Endometrial microvascular endothelial cells (primary cell): ENCODE measurements around the gene TMEM171. TPM values are rescaled to one million over a fixed set of nuclear protein-coding genes. Genes with fewer than 3 reads are reported as not detected.

Experiments
- in situ Hi-C: cut with HindIII; loops from 2 replicates; pipeline ENCODE4 v1.10.0; 2017; ENCODE audit warnings: low sequenced_read_pairs, low pct_unique_long_range_greater_than_20kb; ENCODE audit errors: inconsistent ontology term
- total RNA-seq: library from RNA; depleted of rRNA; stranded (reverse); fragments of >200 nt; gene quantifications from one replicate; pipeline ENCODE4 v1.2.3, GENCODE V29; 2015; ENCODE audit errors: inconsistent ontology term

Gene TMEM171
- total RNA-seq = 11.8 TPM

GRCh38 chr5:73120222-73121118 is at the start of gene TMEM171:
TMEM171 (plus strand) TSS chr5:73120575; CDS start chr5:73123374, 2,799 bp downstream.
- in situ Hi-C loops = no loop called here

GRCh38 chr5:73081093-73081492 is 39.3 kb upstream of the TMEM171 start:
- in situ Hi-C loops = loop anchor here (25.0 kb wide), 2 partner anchors 106 to 381 kb away; no protein-coding TSS in a partner anchor

- in situ Hi-C loops = loop anchor here (25.0 kb wide), 2 partner anchors 99 to 374 kb away; no protein-coding TSS in a partner anchor
Observed at GRCh38 chr5:73088026-73088425, 32.3 kb upstream of the TMEM171 start.

- in situ Hi-C loops = loop anchor here (25.0 kb wide), 2 partner anchors 93 to 368 kb away; no protein-coding TSS in a partner anchor
Observed at GRCh38 chr5:73093943-73094342, 26.4 kb upstream of the TMEM171 start.

GRCh38 chr5:73094415-73094814 is 26.0 kb upstream of the TMEM171 start:
- in situ Hi-C loops = loop anchor here (25.0 kb wide), 2 partner anchors 93 to 368 kb away; no protein-coding TSS in a partner anchor

GRCh38 chr5:73095564-73096238 is 24.7 kb upstream of the TMEM171 start:
- in situ Hi-C loops = loop anchor here (25.0 kb wide), 2 partner anchors 92 to 367 kb away; no protein-coding TSS in a partner anchor

GRCh38 chr5:73096239-73096575 is 24.2 kb upstream of the TMEM171 start:
- in situ Hi-C loops = loop anchor here (25.0 kb wide), 2 partner anchors 91 to 366 kb away; no protein-coding TSS in a partner anchor

GRCh38 chr5:73097740-73098139 is 22.6 kb upstream of the TMEM171 start:
- in situ Hi-C loops = loop anchor here (25.0 kb wide), 2 partner anchors 90 to 365 kb away; no protein-coding TSS in a partner anchor

- in situ Hi-C loops = no loop called here
Observed at GRCh38 chr5:73100109-73100508, 20.3 kb upstream of the TMEM171 start.

GRCh38 chr5:73103870-73104299 is 16.5 kb upstream of the TMEM171 start:
- in situ Hi-C loops = no loop called here

GRCh38 chr5:73104326-73104725 is 16.0 kb upstream of the TMEM171 start:
- in situ Hi-C loops = no loop called here

GRCh38 chr5:73106335-73106734 is 14.0 kb upstream of the TMEM171 start:
- in situ Hi-C loops = no loop called here

GRCh38 chr5:73110190-73110589 is 10.2 kb upstream of the TMEM171 start:
- in situ Hi-C loops = no loop called here

GRCh38 chr5:73111536-73111935 is 8.8 kb upstream of the TMEM171 start:
- in situ Hi-C loops = no loop called here

GRCh38 chr5:73112359-73112758 is 8.0 kb upstream of the TMEM171 start:
- in situ Hi-C loops = no loop called here

GRCh38 chr5:73114044-73114688 is 6.2 kb upstream of the TMEM171 start:
- in situ Hi-C loops = no loop called here

- in situ Hi-C loops = no loop called here
Observed at GRCh38 chr5:73115399-73116051, 4.8 kb upstream of the TMEM171 start.

GRCh38 chr5:73116506-73116905 is 3.9 kb upstream of the TMEM171 start:
- in situ Hi-C loops = no loop called here
